ENCODE data around the gene ACSBG1.
"Not testable (repeated sequence)": the region's sequence is repeated elsewhere in the genome, so short reads cannot be mapped to it uniquely, and the experiment has no call there.

The ACSBG1 gene

GRCh38 chr15:78174401-78174800 lies 60.0 kb downstream of the ACSBG1 start:
- no peak for DNase-seq (ENCODE audit: insufficient read length, low spot score)

DNA sequence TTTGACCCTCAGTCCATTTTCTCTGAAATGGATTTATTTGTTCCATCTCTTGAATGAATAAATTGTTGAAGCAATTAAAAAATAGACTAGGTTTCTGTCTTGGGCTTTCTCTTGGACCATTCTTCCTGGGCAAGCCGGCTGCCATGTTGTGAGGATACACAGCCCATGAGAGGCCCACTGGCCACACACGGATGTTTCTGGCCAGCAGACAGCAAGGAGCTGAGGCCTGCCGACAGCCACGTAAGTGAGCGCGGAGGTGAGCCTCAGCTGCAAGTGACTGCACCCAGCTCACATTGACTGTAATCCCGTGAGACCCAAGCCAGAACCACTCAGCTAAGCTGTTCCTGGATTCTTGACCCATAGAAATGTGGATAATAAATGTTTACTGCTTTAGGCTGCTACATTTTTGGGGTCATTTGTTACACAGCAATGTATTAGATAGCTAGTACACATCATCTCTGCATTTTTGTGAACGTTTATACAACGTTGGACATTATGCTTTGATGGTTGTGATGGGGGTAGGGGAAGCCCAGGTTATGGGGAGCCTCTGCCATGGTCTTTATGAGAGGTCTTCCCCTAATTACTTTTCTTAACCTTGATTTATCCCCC lies 62.4 kb downstream of the ACSBG1 start:
- no peak for DNase-seq (ENCODE audit: insufficient read length, low spot score)
- no peak for FAIRE-seq

More at GRCh38 chr15:78174401-78174800, 60.0 kb downstream of the ACSBG1 start:
- FAIRE-seq, result peak; percentile 84

DNA sequence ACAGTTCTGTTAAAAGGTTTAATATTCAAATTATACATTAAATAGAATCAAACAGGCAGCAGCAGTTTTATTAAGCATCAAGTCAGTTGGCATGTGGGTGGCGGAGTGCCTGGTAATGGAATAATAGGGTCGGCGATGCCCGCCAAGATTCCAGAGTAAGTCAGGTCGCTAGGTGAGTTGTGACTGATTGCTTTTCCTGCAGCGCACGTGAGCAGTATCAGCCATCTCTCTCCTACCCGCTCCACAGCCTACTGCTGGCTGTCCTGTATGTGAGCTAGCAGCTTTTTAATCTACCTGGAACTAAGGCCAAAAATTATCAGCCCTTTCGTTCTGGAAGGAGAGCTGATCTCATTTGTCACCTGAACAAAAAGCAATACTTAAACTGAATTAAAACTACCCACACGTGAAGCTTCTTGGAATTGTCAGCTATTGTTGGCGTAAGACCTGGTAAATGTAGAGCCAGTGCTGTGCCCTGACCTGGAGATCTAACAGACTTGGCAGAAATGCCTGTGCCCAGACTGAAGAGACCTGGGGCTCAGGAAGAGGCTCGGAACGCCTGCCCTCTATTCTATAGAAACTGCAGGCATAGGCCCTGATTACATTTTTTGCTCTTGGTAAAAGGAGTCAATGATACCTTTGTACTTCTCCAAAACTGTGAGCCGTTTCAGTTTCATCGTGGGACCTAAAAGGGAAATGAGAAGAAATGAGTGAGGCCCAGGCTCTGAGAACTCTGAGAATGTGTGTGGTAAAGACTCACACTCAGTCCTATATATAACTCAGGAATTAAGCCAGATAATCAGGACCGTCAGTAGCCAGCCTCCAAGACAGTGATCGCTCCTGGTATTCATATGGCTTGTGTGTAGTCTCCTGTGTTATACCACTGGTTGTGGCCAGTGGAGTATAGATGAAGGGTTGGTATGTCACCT lies 63.3 kb downstream of the ACSBG1 start:
- FAIRE-seq (peak; percentile 99), DNase-seq (ENCODE audit: insufficient read length, low spot score) (no peak)

- FAIRE-seq (peak; percentile 68), DNase-seq (ENCODE audit: insufficient read length, low spot score) (no peak)
Measured at GRCh38 chr15:78168608-78169007, 65.8 kb downstream of the ACSBG1 start.

DNA sequence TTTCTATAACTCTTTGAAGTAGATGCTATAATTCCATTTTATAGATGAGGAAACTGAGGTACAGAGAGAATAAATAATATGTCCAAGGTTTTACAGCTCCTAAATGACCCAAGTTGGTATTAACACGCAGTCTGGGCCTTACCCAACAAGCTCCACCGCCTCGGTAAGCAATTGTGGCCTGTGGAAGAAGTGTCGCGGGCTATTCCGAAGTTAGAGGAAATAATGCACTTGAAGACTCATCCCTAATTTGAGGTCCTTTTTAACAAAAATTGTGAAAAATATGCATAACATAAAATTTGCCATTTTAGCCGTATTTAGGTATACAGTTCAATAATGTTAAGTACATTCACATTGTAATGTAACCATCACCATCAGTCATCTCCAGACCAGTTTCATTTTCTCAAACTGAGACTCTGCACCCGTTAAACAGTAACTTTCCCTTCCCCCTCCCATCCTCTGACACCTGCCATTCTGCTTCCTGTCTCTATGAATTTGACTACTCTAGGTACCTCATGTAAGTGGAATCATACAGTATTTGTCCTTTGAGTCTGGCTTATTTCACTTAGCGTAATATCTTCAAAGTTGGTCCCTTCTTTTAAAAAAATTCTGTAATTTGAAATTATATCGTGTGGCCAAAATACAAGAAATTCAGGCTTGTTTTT lies 67.0 kb downstream of the ACSBG1 start:
- FAIRE-seq (peak; percentile 95), DNase-seq (ENCODE audit: insufficient read length, low spot score) (no peak)

DNA sequence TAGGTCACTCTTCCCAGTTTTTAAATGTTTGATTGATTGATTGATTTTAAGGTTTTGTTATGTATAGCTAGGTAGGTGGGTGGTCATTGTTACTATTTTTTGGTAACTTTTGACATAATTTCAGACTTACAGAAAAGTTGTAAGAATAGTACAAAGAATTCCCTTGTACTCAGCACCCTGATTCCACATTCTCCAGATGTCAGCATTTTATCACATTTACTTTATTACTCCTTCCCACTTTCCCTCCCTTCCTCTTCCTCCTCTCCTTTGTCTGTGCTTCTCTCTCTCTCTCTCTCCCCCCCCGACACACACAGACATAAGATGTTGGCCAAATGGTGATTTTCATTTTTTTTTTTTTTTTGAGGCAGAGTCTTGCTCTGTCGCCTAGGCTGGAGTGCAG lies 70.4 kb downstream of the ACSBG1 start:
- FAIRE-seq (no peak), DNase-seq (ENCODE audit: insufficient read length, low spot score) (no peak)

- no peak for DNase-seq (ENCODE audit: insufficient read length, low spot score)
- FAIRE-seq, result no peak
Measured at GRCh38 chr15:78162038-78162437, 72.3 kb downstream of the ACSBG1 start.

DNA sequence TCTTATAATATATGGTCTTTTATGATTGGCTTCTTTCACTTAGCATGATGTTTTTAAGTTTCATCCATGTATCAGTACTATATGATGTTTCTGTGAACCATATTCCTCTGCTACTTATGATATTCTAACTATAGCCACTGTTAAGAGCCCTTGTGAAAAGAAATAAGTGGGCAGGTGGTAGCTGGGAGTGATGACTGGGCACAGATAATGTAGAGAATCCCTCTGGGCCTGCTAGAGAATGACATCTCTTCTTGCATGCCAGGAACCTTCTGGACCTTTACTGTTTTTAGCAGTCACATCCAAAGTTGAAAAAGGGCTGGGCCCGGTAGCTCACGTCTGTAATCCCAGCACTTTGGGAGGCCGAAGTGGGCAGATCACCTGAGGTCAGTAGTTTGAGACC lies 75.0 kb downstream of the ACSBG1 start:
- DNase-seq (ENCODE audit: insufficient read length, low spot score) (no peak), FAIRE-seq (no peak)

DNA sequence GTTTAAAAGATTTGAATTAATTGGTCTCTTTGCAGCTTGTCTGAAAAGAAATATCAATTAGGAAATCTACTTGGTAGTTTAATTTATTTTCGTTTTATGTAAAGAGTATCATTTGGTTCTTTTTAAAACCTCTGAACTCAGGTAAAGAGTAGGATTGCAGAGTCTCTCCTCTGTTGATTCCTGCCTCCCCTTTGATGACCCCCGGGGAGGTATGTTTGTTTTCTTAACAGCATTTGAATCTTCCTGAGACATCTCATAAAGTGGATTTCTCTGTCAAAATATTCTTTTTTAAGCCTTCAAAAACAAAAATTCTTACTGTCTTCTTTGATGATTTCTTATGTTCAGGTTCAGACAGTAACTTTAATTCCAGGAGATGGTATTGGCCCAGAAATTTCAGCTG lies 77.2 kb downstream of the ACSBG1 start:
- FAIRE-seq, result no peak
- DNase-seq (ENCODE audit: insufficient read length, low spot score), result no peak

- no peak for FAIRE-seq
Measured at GRCh38 chr15:78156653-78157052, 77.7 kb downstream of the ACSBG1 start.

DNA sequence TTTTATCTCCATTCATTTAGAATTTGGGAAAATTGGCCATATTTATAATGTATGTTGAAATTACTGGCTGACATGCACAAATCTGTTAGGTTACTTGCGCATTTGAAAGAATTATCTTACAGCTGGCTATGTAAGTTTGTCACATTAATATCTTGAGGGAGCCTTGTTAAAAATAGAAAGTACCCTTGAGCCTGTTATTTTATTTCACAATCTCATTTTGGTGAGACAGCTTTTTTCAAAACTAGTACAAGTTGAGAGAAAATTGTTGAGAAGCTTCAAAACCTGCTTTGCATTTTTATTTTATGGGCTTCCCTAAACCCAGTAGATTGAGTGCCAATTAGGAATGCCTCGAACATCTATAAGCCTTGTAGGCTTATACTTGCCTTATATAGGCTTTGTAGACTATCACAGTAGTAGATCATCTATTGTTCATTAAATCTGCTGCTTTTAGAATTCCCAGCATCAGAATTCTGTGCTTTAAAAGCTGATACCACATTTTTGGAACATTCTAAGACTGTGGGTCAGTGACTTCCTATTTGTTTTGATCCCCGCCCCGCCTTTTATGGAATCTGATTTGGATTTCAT lies 78.9 kb downstream of the ACSBG1 start:
- no peak for DNase-seq (ENCODE audit: insufficient read length, low spot score)

More at GRCh38 chr15:78156653-78157052, 77.7 kb downstream of the ACSBG1 start:
- DNase-seq (ENCODE audit: insufficient read length, low spot score), result no peak

DNA sequence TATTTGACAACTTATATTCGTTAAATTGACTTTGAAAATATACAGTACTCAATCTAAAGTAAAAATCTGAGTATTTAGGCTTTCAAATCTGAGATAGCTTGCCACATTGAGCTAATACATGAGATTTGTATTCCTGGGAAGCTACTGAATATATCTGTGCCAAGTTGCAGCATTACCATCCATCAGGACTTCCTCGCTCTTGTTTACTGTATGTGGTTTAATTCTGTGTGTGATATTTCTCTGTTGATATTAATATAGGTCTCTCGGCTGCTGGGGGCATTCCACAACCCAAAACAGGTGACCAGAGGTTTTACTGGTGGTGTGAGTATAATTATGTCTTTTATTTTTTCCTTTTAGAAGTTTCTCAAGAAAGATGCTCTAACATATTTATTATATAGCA lies 79.4 kb downstream of the ACSBG1 start:
- DNase-seq (ENCODE audit: insufficient read length, low spot score) (no peak), FAIRE-seq (no peak)

More for the DNA sequence above, 78.9 kb downstream of the ACSBG1 start:
- no peak for FAIRE-seq

DNA sequence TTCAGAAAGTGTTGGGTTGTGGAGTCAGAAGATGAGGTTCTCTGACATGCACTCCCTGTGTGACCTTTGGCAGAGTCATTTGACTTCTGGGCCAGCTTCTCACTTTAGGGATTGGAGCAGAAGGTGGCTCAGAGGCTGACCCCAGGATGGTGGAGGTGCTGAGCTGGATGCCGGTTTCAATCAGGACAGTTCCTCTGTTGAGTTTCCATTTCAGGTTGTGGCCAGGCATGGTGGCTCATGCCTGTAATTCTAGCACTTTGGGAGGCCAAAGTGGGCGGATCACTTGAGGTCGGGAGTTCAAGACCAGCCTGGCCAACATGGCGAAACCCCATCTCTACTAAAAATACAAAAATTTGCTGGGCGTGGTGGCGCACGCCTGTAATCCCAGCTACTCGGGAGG lies 83.3 kb downstream of the ACSBG1 start:
- peak; percentile 79 for FAIRE-seq
- not testable (repeated sequence) for DNase-seq (ENCODE audit: insufficient read length, low spot score)

- FAIRE-seq, result no peak
Measured at GRCh38 chr15:78149805-78150751, 84.3 kb downstream of the ACSBG1 start.

DNA sequence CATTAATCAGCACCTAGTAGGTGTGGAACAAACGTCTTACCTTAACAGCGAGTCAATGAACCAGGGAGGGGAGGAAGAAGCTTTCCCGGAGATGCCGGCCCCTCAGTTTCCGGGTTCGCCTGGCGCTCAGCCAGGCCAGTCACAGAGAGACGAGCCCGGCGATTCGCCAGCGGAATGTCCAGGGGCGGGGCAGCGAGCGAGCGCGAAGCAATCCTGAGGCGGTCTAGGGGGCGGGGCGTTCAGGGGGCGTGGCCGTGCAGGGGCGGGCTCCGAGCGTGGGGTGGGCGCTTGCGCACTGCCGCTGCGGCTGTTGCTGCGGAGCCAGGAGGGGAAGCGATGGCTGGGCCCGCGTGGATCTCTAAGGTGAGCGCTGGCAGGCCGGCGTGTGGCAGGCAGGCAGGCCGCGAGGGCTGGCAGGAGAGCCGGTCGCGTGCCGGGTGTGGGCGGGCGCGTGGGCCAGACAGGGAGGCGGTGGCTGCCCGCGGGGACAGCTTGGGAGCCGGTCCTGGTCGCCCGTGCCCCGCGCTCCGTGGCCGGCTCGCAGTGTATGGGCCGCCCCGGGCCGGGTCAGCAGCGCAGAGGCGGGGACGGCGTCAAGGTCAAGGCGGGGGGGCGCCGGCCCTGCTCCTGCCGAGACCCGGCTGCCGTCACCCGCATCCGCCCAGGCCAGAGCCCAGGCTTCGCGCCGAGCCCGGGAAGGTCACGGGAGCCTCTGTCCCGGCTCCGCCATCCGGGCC lies 85.1 kb downstream of the ACSBG1 start, which contains the start of gene IDH3A:
Gene IDH3A, plus strand, starts transcription at position 295 of the 737 bp plus-strand sequence. Its CDS starts 42 bp downstream, at position 337.
- DNase-seq (ENCODE audit: insufficient read length, low spot score) (peak; percentile 83), FAIRE-seq (peak; percentile 96)

More at GRCh38 chr15:78149805-78150751, 84.3 kb downstream of the ACSBG1 start:
- DNase-seq (ENCODE audit: insufficient read length, low spot score), result no peak

DNA sequence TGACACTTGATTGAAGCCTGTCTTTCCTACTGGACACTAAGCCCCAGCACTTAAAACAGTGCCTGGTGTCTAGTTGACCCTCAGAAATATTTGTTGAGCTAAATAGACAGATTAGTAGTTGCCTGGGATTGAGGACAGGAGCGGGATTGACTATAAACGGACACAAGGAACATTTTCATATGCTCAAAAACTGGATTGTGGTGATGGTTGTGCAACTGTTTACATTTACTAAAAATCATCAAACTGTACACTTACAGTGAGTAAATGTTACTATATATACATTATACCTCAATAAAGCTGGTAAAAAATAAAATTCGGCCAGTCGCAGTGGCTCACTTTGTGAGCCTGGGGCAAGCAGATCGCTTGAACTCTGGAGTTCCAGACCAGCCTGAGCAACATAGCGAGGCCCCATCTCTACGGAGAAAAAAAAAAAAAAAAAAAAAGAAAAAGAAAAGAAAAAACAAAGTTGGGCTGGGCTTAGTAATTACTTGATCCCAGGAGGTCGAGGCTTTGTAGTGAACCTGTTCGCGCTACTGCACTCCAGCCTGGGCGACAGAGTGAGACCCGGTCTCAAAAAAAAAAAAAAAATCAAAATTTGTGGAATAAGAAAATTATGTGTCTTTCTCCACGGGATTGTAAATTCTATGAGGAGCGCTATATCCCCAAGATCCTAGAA lies 85.8 kb downstream of the ACSBG1 start:
- DNase-seq (ENCODE audit: insufficient read length, low spot score) (no peak), FAIRE-seq (no peak)

GRCh38 chr15:78147566-78147965 lies 86.8 kb downstream of the ACSBG1 start:
- no peak for FAIRE-seq
- DNase-seq (ENCODE audit: insufficient read length, low spot score), result no peak

DNA sequence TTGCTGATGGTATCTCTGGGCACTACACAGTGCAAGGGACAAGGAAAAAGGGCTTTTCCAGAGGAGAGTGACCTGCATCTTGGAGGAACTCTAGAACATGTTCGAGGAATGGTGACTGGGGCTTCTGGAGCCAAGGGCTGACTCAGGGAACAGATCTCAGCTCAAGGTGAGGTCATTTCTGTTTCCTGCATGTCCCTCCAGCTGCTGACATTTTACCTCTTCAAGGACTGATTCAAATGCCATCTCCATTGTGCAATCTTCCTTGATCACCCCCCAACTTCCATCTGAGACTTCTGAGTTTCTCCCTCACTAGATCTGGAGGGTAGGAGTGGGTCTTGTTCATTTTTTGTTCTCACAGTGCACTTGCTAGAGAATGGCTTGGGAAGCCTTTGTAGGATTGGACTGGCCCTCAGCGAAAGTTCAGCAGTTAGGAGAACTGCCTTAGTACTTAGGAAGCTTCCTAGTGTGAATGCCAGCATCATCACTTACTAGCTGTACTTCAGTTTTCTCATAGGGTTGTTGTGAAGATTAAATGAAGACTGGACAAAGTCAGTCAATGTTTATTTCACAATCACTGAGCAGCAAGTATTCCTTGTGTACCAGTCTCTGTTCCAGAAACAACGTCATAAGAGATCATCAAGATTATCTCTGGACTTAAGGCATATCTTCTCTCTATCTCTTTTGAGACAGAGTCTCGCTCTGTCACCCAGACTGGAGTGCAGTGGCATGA lies 87.8 kb downstream of the ACSBG1 start:
- FAIRE-seq (no peak), DNase-seq (ENCODE audit: insufficient read length, low spot score) (no peak)
